Fibroblast of villous mesenchyme (primary cell): Measurements from ENCODE around the gene TMPRSS15. TPM values are rescaled to one million over a fixed set of nuclear protein-coding genes. Genes with fewer than 3 reads are reported as not detected.
"Not testable (repeated sequence)": the region's sequence is repeated elsewhere in the genome, so short reads cannot be mapped to it uniquely, and the experiment has no call there.

Source experiments
- DNase-seq: peaks from one replicate; pipeline ENCODE4 v3.0.0-alpha.2; 2010; ENCODE audit warnings: low read depth
- H3K4me3 ChIP-seq: 2 replicates; pipeline ENCODE4 v1.5.1; 2011; ENCODE audit warnings: low read depth, mild to moderate bottlenecking, low read length
- total RNA-seq: library from RNA; depleted of rRNA; stranded (reverse); fragments of >200 nt; gene quantifications from 2 replicates; pipeline ENCODE4 v1.2.3, GENCODE V29; 2012
- TF ChIP-seq, protein P1 (sequence below): IDR thresholded peaks from 2 replicates; pipeline ENCODE4 v1.5.1; 2012; ENCODE audit warnings: low read depth, mild to moderate bottlenecking, low read length; ENCODE audit not compliant: insufficient read depth

Gene TMPRSS15
- total RNA-seq, 1 donor, result not detected

DNA sequence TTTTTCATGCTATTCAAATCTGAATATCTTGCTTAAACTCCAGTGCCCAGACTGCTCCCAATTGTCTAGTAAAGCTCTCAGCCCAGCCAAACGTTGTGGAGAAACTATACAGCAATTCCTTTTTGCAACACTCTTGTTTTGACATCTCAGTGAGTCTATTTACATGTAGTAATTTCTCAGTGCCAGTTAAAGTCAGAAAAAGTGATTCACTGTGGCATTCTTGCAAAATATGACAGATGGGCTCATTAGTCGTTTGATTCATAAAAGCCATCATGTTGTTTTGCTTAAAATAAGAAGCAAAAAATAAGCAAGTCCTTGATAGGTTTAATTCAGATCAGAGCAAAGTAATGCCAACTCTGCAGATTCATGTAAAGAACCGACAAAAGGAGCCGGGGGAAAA is 20.7 kb upstream of the TMPRSS15 start:
- no peak overlapping the region for H3K4me3 ChIP-seq
- TF ChIP-seq, protein P1, sequence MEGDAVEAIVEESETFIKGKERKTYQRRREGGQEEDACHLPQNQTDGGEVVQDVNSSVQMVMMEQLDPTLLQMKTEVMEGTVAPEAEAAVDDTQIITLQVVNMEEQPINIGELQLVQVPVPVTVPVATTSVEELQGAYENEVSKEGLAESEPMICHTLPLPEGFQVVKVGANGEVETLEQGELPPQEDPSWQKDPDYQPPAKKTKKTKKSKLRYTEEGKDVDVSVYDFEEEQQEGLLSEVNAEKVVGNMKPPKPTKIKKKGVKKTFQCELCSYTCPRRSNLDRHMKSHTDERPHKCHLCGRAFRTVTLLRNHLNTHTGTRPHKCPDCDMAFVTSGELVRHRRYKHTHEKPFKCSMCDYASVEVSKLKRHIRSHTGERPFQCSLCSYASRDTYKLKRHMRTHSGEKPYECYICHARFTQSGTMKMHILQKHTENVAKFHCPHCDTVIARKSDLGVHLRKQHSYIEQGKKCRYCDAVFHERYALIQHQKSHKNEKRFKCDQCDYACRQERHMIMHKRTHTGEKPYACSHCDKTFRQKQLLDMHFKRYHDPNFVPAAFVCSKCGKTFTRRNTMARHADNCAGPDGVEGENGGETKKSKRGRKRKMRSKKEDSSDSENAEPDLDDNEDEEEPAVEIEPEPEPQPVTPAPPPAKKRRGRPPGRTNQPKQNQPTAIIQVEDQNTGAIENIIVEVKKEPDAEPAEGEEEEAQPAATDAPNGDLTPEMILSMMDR, result no peak
- no peak for DNase-seq

DNA sequence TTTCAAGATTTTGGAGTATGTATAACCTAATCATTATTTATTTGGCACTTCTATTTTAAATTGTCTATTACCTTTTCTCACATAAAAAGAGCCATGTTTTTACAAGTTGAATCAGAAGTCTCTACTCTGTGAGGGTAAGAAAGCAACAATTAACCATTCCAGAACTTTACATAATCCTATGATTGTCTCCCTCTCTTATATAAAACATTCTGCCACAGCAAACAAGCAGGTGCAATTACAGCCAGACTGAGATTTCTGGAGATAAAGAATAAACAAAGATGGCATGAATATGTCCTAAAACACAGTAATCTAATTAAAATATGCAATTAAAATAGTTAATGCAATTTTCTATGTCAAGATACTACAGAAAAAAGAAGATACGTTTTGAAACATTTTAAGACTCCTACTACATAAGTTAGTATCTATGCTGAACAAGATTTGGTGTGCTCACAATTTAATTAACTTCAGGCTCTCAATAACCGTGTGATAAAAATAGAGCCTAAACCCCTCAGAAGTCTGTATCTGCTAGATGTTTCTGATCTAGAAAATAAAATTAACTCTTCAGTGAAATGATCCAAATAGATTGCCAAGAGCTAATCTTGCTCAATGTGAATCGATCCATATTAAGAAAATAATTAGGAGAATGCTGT is 13.7 kb upstream of the TMPRSS15 start:
- TF ChIP-seq, protein P1, result no peak
- H3K4me3 ChIP-seq, result no peak overlapping the region
- DNase-seq, result no peak

DNA sequence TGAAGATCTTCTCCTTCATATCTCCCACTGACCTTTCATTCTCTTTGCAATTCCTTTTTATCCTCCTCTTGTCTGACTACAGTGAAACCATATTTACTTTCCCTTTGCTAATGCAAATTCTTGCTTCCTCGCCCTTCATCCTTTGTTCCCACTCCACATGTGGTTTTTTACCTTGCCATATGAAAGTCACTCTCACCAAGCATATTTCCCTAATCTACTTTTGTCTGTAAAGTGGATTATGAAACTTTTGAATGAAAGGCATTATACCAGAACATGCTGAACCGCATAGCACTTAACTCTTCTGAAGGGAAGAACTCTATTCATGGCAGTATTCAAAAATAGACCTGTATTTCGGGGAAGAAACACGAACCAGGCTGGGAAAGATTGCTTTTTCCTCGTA is 8.0 kb upstream of the TMPRSS15 start:
- H3K4me3 ChIP-seq, result no peak overlapping the region
- TF ChIP-seq, protein P1, result no peak
- DNase-seq, result no peak

DNA sequence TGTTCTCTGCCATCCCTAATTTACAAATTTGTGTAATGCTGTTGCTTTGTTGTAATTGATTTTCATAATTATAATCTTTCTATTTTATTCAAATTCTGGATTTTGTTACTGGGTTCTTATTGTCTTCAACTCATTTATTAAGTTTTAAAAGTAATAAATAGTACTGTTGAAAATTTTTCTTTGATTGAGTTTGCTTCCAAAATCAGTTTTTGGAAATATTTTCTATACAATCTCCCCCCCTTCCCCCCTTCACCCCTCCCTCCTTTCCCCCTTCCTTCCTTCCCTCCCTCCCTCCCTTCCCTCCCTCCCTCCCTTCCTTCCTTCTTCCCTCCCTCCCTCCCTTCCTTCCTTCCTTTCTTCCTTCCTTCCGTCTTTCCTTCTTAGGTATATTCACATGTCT is 6.0 kb upstream of the TMPRSS15 start:
- TF ChIP-seq, protein P1, result no peak
- no peak overlapping the region for H3K4me3 ChIP-seq
- no peak for DNase-seq

DNA sequence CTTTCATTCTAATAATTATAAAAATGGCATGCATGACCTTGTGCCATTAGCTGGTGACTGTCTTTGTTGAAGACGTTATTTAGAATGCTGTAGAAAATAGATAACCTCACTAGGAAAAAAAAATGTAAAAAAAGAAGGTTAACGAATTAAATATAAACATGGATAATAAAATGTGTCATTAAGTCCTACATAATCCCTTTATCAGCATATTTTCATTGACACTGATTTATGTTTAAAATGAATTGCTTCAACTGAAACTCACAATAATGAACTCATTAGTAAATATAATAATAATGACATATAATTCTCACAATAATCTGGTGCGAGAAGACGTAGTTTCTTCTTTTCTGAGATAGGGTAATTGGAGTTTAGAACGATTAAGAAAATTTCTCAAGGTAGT is 4.7 kb downstream of the TMPRSS15 start:
- no peak overlapping the region for H3K4me3 ChIP-seq
- TF ChIP-seq, protein P1, result no peak
- no peak for DNase-seq

DNA sequence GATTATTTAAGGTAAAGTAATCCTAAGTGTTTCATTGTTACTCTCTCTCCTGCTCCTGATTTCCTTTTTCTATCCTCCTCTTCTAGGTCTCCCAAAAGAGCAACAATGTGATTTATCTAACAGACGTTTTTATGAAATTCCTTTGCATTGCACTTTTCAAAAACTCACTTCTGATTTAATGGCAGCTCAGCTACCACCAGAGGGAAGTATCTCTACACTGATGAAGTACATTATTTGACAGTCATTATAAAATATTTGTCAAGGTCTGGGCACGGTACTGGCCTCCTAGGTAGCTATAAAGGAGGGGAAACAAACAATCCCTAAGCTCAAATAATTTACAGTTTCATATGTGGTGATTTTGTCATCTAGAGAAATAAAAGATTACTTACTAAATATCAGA is 15.6 kb downstream of the TMPRSS15 start:
- DNase-seq, result no peak
- H3K4me3 ChIP-seq, result no peak overlapping the region
- TF ChIP-seq, protein P1, result no peak

DNA sequence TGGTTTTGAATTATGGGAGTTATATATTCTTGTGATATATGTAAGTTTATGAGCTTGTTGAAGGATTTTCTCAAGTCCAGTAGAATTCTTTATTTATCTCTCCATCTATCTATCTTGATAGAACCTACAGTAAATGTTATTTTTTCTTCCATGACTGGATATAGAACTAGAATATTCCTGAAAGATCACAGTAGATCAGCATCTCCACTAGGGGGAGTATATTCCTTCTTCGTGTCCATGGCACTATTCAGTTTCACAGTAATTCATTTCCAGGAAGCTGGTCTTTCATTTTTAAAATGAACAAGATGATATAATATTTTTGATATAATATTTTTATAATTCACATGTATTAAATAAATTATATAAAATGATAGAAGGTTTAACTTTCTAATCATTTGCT is 18.8 kb downstream of the TMPRSS15 start:
- no peak overlapping the region for H3K4me3 ChIP-seq
- DNase-seq, result no peak
- TF ChIP-seq, protein P1, result peak; percentile 7

DNA sequence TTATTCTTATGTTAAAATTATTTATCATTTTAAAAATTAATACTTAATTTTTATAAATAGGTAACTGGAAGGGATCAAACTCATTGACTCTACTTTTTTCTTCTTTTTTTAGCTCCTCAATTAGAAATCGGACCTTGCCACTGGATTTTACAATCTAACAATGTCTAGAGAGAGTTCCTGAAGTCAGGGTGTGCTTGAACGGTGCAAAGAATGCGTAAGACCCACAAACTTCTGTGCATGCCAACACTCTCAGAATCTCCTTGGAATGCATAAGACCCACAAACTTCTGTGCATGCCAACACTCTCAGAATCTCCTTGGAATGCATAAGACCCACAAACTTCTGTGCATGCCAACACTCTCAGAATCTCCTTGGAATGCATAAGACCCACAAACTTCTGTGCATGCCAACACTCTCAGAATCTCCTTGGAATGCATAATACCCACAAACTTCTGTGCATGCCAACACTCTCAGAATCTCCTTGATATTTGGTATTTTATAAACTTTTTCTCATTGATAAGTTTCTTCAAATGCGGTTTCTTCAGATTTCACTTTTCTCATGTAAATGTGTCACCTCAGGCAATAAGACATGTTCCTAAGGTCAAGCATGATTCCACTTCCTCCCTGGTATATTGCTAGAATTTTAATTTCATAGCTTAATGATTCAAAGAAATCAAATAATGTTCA is 20.5 kb downstream of the TMPRSS15 start:
- DNase-seq, H3K4me3 ChIP-seq: not testable (repeated sequence)
